ENCODE results near the gene TTC14.

- TF ChIP-seq CTCF (IDR thresholded peaks at IDR 0.05; ENCODE audit: control extremely low read depth in 1 of 3, insufficient read depth in 1 of 3, low read depth in 1 of 3, low read length in 3 of 3) (no peak), CREB1 (IDR thresholded peaks at IDR 0.05) (no peak), EZH2 (IDR thresholded peaks at IDR 0.05; ENCODE audit: low read depth, low read length, severe bottlenecking) (no peak), RNF2 (IDR thresholded peaks at IDR 0.05; ENCODE audit: borderline replicate concordance, low read depth, low read length, missing control alignments, poor library complexity, severe bottlenecking) (no peak), SRF (IDR thresholded peaks at IDR 0.05; ENCODE audit: low read depth, low read length) (no peak)
These were observed 39.0 kb downstream of the TTC14 start for GRCh38 chr3:180640987-180641386.
